Measurements from ENCODE around the gene TRAF3IP1. TPM values are rescaled to one million over a fixed set of nuclear protein-coding genes. Genes with fewer than 3 reads are reported as not detected.
"Not testable (repeated sequence)": the region's sequence is repeated elsewhere in the genome, so short reads cannot be mapped to it uniquely, and the experiment has no call there.

Gene TRAF3IP1
- total RNA-seq, 1 donor from 2014 or later = 19.3 TPM

DNA sequence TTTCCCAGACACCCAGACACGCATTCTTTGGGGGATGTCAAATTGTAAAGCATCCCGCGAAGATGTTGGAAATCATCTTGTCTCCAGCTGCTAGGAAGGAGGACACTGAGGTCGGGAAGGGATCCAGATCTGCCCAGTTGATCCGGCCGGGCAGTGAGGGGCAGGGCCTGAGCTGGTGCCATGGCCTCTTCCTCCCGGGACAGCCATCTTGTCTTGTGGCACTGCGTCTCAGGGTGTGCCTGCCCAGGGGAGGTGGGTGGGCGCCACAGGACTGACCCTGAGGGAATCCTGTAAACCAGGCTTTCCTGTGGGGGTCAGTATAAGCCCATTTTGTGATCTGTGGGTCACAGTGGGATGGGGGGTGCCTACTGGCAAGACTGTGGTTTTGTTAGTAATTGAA lies 10.1 kb downstream of the TRAF3IP1 start:
- DNase-seq (ENCODE audit: low read depth, low spot score) = no peak
- Mint-ChIP-seq H3K4me3 (no peak overlapping the region), H3K36me3 (ENCODE audit: low read depth) (peaks cover 18% of the 10 kb centered on the region), H3K4me1 (no peaks in the 10 kb centered on the region), H3K27ac (ENCODE audit: unreplicated experiment) (no peak overlapping the region), H3K27me3 (ENCODE audit: low read depth) (no peaks in the 10 kb centered on the region), H3K9me3 (peaks cover 3% of the 10 kb centered on the region)
- TF ChIP-seq, protein P1, sequence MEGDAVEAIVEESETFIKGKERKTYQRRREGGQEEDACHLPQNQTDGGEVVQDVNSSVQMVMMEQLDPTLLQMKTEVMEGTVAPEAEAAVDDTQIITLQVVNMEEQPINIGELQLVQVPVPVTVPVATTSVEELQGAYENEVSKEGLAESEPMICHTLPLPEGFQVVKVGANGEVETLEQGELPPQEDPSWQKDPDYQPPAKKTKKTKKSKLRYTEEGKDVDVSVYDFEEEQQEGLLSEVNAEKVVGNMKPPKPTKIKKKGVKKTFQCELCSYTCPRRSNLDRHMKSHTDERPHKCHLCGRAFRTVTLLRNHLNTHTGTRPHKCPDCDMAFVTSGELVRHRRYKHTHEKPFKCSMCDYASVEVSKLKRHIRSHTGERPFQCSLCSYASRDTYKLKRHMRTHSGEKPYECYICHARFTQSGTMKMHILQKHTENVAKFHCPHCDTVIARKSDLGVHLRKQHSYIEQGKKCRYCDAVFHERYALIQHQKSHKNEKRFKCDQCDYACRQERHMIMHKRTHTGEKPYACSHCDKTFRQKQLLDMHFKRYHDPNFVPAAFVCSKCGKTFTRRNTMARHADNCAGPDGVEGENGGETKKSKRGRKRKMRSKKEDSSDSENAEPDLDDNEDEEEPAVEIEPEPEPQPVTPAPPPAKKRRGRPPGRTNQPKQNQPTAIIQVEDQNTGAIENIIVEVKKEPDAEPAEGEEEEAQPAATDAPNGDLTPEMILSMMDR (conservative IDR thresholded peaks at IDR 0.05) = no peak

DNA sequence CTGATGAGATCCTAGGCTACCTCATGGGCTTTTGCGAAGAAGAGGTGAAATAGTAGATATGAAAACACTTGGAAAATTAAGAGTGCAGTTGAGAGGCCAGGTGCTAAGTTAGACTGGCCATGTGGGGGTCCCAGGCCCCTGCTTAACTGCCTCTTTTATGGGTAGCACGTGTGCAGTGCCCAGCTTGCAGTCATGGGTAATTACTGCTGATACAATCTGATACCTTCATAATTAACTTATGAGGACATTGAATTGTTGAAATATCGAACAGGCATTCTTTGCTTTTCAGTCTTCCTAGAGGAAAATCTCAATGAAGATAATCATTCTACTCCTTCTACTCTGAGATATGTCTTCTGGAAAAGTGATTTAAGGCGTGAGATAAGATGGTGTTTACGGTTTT lies 11.6 kb downstream of the TRAF3IP1 start:
- peaks cover 3% of the 10 kb centered on the region for H3K9me3 Mint-ChIP-seq
- no peak overlapping the region for H3K27ac Mint-ChIP-seq (ENCODE audit: unreplicated experiment)
- no peak overlapping the region for H3K4me3 Mint-ChIP-seq
- H3K27me3 Mint-ChIP-seq (ENCODE audit: low read depth) = no peaks in the 10 kb centered on the region
- H3K4me1 Mint-ChIP-seq = no peaks in the 10 kb centered on the region
- H3K36me3 Mint-ChIP-seq (ENCODE audit: low read depth) = peaks cover 15% of the 10 kb centered on the region
- DNase-seq (ENCODE audit: low read depth, low spot score) = no peak
- TF ChIP-seq, protein P1 (conservative IDR thresholded peaks at IDR 0.05) = no peak

DNA sequence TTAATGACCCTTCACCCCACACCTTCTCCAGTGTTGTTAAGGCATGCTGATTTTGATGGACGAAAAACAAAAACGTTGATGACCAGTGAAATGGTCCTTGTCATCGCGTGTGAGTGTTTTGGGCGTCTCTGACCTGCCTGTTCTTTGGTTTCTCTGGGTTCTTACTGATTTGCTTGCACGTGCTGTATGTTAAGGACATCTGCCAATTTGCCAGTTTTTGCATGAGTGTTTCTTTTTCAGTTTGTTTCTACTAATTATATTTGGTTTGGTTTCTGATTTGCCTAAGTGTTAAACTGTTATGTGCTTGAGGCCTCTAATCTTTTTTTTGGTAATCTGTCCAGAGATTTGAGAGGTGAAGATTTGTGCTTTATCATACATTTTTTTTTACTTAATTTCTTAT lies 14.6 kb downstream of the TRAF3IP1 start:
- no peak overlapping the region for H3K4me3 Mint-ChIP-seq
- TF ChIP-seq, protein P1 (conservative IDR thresholded peaks at IDR 0.05) = no peak
- H3K27me3 Mint-ChIP-seq (ENCODE audit: low read depth) = no peaks in the 10 kb centered on the region
- H3K36me3 Mint-ChIP-seq (ENCODE audit: low read depth) = peaks cover 1% of the 10 kb centered on the region
- no peak for DNase-seq (ENCODE audit: low read depth, low spot score)
- no peaks in the 10 kb centered on the region for H3K9me3 Mint-ChIP-seq
- peaks cover 5% of the 10 kb centered on the region for H3K4me1 Mint-ChIP-seq
- no peak overlapping the region for H3K27ac Mint-ChIP-seq (ENCODE audit: unreplicated experiment)

DNA sequence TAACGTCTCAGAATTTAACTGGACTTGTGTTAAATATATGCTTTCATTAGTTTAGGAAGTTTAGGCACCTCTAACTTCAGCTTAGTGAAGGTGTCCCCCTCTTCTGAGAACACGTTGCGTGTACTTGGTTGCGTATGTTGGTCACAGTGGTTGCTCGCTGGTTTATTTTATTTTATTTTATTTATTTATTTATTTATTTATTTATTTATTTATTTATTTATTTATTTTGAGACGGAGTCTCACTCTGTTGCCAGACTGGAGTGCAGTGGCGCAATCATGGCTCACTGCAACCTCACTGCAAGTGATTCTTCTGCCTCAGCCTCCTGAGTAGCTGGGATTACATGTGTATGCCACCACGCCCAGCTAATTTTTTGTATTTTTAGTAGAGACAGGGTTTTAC lies 15.3 kb downstream of the TRAF3IP1 start:
- not testable (repeated sequence) for H3K4me1 Mint-ChIP-seq; H3K36me3 Mint-ChIP-seq (ENCODE audit: low read depth); H3K9me3 Mint-ChIP-seq; H3K4me3 Mint-ChIP-seq; H3K27ac Mint-ChIP-seq (ENCODE audit: unreplicated experiment); DNase-seq (ENCODE audit: low read depth, low spot score); H3K27me3 Mint-ChIP-seq (ENCODE audit: low read depth)

DNA sequence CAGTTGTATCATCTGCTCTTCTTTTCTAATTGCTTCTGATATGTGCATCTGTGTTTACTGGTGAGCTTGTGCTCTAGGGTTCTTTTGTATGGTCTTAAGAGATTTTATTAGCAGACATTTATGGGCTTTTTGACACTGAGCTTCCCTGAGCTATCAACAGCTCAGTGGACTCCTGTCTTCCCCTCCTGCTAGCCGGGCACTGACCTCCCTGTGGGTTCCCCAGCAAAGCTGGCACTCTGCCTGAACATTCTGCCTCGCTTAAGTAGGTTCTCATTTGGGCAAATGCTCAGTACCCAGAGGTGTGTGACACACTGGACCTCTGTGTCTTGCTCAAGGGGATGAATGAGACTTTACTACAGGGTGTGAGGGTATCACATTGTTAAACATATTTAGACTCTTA lies 15.8 kb downstream of the TRAF3IP1 start:
- Mint-ChIP-seq H3K27ac (ENCODE audit: unreplicated experiment) (no peak overlapping the region), H3K4me3 (no peak overlapping the region), H3K27me3 (ENCODE audit: low read depth) (no peaks in the 10 kb centered on the region), H3K36me3 (ENCODE audit: low read depth) (no peaks in the 10 kb centered on the region), H3K4me1 (peaks cover 5% of the 10 kb centered on the region), H3K9me3 (no peaks in the 10 kb centered on the region)
- DNase-seq (ENCODE audit: low read depth, low spot score) = no peak
- TF ChIP-seq, protein P1 (conservative IDR thresholded peaks at IDR 0.05) = no peak

DNA sequence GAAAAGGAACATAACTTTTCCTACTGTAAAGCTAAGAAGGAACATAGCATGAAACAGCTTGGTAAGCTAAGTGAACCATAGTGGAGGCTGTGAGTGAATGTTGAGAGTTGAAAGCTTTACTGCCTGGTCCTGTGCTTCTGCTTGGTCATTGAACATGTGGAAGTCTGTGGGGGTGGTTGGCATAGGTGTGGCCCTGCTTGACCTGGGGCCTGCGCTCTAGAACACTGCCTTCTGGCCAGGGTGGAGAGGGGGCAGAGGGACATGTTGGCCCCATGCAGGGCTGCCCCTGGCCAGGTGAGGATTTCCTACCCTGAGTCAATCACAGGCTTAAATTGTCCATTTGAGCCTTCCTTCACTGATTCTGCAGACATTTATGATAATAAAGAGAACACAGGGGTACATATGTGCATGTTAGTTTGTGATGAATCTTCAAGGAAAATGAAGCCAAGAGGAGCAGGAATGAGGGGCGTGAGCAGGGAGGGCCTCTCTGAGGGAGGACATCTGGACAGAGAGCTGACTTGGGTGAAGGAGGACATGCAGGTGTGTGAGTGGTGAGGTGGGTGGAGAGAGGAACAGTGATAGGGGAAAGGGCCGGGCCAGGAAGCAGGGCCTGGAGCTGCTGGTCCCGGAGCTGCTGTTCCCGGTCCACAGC lies 16.6 kb downstream of the TRAF3IP1 start:
- H3K4me3 Mint-ChIP-seq = no peak overlapping the region
- H3K36me3 Mint-ChIP-seq (ENCODE audit: low read depth) = no peaks in the 10 kb centered on the region
- H3K9me3 Mint-ChIP-seq = no peaks in the 10 kb centered on the region
- DNase-seq (ENCODE audit: low read depth, low spot score) = no peak
- no peak overlapping the region for H3K27ac Mint-ChIP-seq (ENCODE audit: unreplicated experiment)
- TF ChIP-seq, protein P1 (conservative IDR thresholded peaks at IDR 0.05) = no peak
- no peaks in the 10 kb centered on the region for H3K27me3 Mint-ChIP-seq (ENCODE audit: low read depth)
- H3K4me1 Mint-ChIP-seq = peaks cover 5% of the 10 kb centered on the region
